IPS-NIHi7 (cell line): Measurements from ENCODE around the gene FSIP1.

Experiments used
- DNase-seq: peaks from one replicate; pipeline ENCODE4 v3.0.0; 2012; ENCODE audit warnings: mixed read lengths; ENCODE audit errors: extremely low spot score

The FSIP1 gene

DNA sequence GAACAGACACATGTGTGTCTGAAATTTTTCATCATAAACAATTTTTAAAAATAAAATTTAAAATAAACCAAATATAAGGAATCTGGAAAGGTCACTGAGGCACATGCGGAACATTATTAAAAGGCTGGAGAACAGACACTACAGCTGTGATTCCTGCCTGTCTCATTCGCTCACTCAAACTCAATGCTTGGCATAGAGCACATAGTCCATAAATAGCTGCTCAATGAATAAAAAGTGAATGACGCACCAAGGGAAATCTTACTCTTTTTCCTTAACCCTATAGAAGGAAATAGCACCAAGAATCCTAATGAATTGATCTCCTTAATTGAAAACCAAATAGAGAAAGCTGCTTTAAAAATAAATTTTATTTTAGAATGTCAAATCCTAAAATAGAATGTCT, 98.4 kb downstream of the FSIP1 start:
- DNase-seq, result no peak

GRCh38 chr15:39682366-39682765, 100.3 kb downstream of the FSIP1 start:
- no peak for DNase-seq

- no peak for DNase-seq
These were observed 101.8 kb downstream of the FSIP1 start for GRCh38 chr15:39680868-39681267.

- DNase-seq, result no peak
These were observed 110.0 kb downstream of the FSIP1 start for GRCh38 chr15:39672666-39673065.

GRCh38 chr15:39672184-39672583, 110.5 kb downstream of the FSIP1 start:
- no peak for DNase-seq

DNA sequence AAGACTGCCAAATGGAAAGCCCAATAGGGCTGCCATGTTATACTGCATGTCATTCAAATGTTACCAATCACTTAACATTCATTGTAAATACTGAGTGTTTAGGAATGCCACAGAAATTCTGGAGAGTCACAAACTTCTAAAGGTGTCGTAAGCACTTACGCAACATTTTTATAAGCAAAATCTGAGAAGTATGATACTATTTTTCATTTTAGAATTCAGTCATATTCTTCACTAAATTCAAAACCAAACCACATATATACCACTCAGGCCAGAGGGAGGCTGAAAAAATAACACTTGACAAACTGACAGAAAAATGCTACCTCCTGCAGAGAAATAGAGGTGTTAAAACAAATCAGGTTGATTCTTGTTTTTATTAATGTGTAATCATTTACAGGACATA, 112.0 kb downstream of the FSIP1 start:
- DNase-seq, result no peak

- DNase-seq, result no peak
These were observed 113.0 kb downstream of the FSIP1 start for GRCh38 chr15:39669661-39670060.

DNA sequence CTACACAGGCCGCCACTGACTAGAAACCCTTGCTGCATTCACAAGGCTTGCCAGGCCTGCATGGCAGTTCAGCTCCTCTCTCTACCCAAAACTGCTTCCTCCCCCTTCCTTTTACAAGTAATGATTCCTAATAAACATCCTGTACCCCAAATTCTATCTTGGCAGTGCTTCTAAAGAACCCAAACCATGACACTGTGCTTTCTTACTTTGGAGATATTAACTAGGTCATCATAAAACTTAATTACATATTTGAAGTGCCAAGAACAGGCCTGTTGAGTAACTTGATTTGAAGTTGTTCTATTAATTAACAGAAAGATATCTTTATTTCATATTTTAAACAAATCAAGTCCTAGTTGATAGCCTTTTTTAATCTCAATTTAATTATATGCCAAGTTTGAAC, 113.4 kb downstream of the FSIP1 start:
- no peak for DNase-seq

DNA sequence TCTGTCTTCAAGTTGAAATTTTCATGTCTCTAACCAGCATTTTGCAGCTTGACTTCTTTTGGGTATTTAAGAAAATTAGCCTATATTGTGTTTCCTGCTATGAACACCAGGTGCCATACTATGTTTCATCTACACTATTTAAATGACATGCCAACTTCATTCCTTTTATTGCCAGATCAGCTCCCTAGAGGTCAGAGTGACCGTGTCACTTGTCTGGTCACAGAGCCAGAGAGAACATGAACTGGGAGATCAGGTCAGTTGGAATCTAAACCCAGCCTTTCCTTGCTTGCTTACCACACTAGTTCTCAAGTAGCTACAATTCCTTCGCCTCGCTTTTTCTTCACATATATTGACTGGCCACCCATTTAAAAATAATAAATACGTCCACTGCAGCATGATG, 114.2 kb downstream of the FSIP1 start:
- no peak for DNase-seq

DNA sequence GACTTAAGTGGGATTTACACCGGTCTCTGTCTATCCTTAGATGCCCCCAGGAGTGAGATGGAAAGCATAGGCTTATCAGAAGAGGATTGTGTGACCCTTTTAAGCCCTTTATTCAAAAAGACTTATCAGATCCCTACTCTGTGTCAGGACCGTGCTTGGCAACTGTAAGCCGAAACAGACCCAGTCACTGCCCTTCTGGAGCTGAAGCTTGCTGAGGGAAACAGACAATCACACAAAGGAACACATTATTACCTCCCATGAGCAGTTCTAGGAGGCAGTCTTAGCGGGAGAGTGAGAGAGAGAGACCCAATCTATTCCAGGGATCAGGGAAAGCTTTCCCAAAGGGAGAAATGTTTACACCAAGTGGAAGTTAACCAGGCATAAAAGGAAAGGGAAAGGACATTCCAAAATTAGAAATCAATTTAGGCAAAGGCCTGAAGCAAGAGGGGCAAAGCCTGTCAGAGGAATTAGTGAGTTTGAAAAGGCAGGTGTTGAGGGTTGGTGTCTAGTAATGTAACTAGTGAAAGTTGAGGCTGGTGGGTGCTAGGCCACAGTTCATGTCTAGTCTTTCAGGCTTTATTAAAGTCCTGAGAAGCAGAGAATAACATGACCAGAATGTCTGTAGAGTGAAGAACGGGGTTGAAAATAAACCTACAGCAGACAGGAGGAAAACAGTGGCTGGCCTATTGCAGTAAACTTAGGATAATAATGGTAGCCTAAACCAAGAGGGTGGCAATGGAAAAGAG, 115.1 kb downstream of the FSIP1 start:
- DNase-seq, result no peak

- DNase-seq, result no peak
These were observed 116.0 kb downstream of the FSIP1 start for GRCh38 chr15:39666677-39667076.

- DNase-seq, result no peak
These were observed 116.9 kb downstream of the FSIP1 start for GRCh38 chr15:39665629-39666250.

- no peak for DNase-seq
These were observed 118.9 kb downstream of the FSIP1 start for GRCh38 chr15:39663704-39664250.

DNA sequence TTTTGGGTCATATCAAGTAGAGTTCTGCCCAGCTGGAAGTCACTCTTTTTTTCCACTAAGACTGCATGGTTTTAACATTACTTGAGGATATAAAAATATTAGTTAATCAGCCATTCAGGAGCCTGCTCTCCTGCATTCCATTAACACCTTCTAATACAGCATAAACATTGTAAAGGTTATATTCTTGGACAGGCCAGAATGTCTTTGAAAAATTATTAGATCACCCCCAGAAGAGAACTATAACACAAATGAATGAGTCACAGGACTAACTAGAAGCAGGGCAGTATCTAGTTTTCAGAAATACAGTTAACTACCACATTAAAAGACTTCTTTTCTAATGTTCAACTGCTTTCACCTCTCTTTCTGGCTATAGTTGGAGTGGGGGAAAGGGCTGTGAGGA, 120.9 kb downstream of the FSIP1 start:
- DNase-seq, result no peak

DNA sequence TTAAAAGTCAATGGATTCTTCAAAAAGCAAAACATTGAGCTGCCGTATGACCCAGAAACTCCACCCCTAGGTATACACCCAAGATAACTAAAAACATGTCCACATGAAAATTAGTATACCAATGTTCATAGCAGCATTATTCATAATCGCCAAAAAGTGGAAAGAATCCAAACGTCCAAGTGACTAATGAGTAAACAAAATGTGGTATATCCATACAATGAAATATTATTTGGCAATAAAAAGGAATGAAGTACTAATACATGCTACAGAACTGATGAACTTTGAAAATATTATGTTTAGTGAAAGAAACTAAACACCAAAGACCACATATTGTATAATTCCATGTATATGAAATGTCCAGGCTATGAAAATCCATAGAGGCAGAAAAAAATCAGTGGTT, 123.9 kb downstream of the FSIP1 start:
- DNase-seq, result no peak

- DNase-seq, result no peak
These were observed 125.0 kb downstream of the FSIP1 start for GRCh38 chr15:39657668-39658067.

DNA sequence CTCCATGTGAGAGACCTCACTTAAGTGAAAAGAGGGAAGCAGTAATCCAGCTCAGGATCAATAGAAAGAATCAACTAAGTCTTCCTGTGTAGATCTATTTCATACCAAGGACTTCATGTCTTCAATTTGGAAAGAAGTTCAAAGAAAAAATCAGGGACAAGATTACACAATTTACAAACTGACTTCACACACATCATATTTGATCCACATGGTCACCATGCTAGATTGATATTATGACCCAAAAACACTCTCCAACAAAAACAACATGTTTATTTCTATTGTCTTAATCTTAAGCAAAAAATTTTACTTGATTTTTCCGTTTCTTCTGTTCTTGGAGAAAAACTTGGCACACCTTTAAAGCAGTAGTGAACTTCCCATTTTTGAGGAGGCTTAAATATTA, 125.5 kb downstream of the FSIP1 start:
- DNase-seq, result no peak

- DNase-seq, result no peak
These were observed 128.3 kb downstream of the FSIP1 start for GRCh38 chr15:39654304-39654703.

GRCh38 chr15:39651881-39652280, 130.8 kb downstream of the FSIP1 start:
- no peak for DNase-seq

DNA sequence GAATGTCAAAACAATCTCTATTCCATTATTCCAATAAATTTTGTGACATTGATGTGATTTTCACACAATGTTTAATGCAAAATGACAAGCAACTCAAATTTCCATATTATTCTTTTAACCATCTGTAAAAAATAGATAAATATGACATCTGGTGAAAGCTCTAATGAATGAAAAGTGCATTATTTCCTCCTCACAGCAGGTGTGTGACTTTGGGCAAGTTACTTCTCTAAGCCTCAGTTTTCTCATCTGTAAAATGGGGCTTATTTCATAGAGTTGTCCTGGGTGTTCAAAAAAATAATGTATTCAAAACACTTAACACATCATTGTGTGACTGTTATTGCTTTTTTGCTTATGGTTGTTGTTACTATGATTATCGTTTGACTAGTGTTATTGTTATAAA, 131.3 kb downstream of the FSIP1 start:
- no peak for DNase-seq

GRCh38 chr15:39649757-39650156, 132.9 kb downstream of the FSIP1 start:
- no peak for DNase-seq

GRCh38 chr15:39646425-39646824, 136.2 kb downstream of the FSIP1 start:
- DNase-seq, result no peak

GRCh38 chr15:39645976-39646257, 136.7 kb downstream of the FSIP1 start:
- no peak for DNase-seq
